IPS-18c (cell line): ENCODE measurements around the gene TRIM40.
"Not testable (repeated sequence)": the region's sequence is repeated elsewhere in the genome, so short reads cannot be mapped to it uniquely, and the experiment has no call there.

ENCODE experiments used
- H3K4me3 ChIP-seq: 2 replicates; pipeline ENCODE4 v1.7.0; 2013; ENCODE audit warnings: low read depth, mild to moderate bottlenecking, low read length, moderate library complexity; ENCODE audit not compliant: insufficient read depth
- H3K9me3 ChIP-seq: one replicate; pipeline ENCODE4 v1.6.1; 2013; ENCODE audit warnings: mild to moderate bottlenecking, low read length, moderate library complexity; ENCODE audit not compliant: control insufficient read depth, insufficient read depth

Gene TRIM40

GRCh38 chr6:30136570-30137286 lies 788 bp downstream of the TRIM40 start:
- H3K9me3 ChIP-seq: no peaks in the 10 kb centered on the region
- no peak overlapping the region for H3K4me3 ChIP-seq

GRCh38 chr6:30140240-30140639 lies 4.3 kb downstream of the TRIM40 start:
- H3K4me3 ChIP-seq, H3K9me3 ChIP-seq: not testable (repeated sequence)

GRCh38 chr6:30142665-30143064 lies 6.7 kb downstream of the TRIM40 start:
- Histone ChIP-seq H3K9me3 (no peaks in the 10 kb centered on the region), H3K4me3 (no peak overlapping the region)

GRCh38 chr6:30143780-30144179 lies 7.8 kb downstream of the TRIM40 start:
- H3K9me3 ChIP-seq: no peaks in the 10 kb centered on the region
- H3K4me3 ChIP-seq: no peak overlapping the region

GRCh38 chr6:30144811-30145210 lies 8.9 kb downstream of the TRIM40 start:
- Histone ChIP-seq H3K4me3 (no peak overlapping the region), H3K9me3 (no peaks in the 10 kb centered on the region)

- H3K9me3 ChIP-seq: no peaks in the 10 kb centered on the region
- H3K4me3 ChIP-seq: no peak overlapping the region
These were observed 9.9 kb downstream of the TRIM40 start for GRCh38 chr6:30145818-30146217.

- no peaks in the 10 kb centered on the region for H3K9me3 ChIP-seq
- H3K4me3 ChIP-seq: no peak overlapping the region
These were observed 11.2 kb downstream of the TRIM40 start for GRCh38 chr6:30147096-30147495.

GRCh38 chr6:30149234-30149633 lies 13.3 kb downstream of the TRIM40 start:
- Histone ChIP-seq H3K4me3 (no peak overlapping the region), H3K9me3 (no peaks in the 10 kb centered on the region)

- H3K4me3 ChIP-seq: no peak overlapping the region
These were observed 14.1 kb downstream of the TRIM40 start for GRCh38 chr6:30149858-30150550.

GRCh38 chr6:30150671-30151395 lies 14.9 kb downstream of the TRIM40 start:
- Histone ChIP-seq H3K4me3 (no peak overlapping the region), H3K9me3 (no peaks in the 10 kb centered on the region)

More at GRCh38 chr6:30149858-30150550, 14.1 kb downstream of the TRIM40 start:
- H3K9me3 ChIP-seq: no peaks in the 10 kb centered on the region

- H3K9me3 ChIP-seq: no peaks in the 10 kb centered on the region
- H3K4me3 ChIP-seq: no peak overlapping the region
These were observed 15.6 kb downstream of the TRIM40 start for GRCh38 chr6:30151580-30151979.

GRCh38 chr6:30152016-30152673 lies 16.2 kb downstream of the TRIM40 start:
- H3K4me3 ChIP-seq: no peak overlapping the region

GRCh38 chr6:30152910-30153610 lies 17.1 kb downstream of the TRIM40 start:
- Histone ChIP-seq H3K9me3 (no peaks in the 10 kb centered on the region), H3K4me3 (no peak overlapping the region)

More at GRCh38 chr6:30152016-30152673, 16.2 kb downstream of the TRIM40 start:
- no peaks in the 10 kb centered on the region for H3K9me3 ChIP-seq

GRCh38 chr6:30154061-30154460 lies 18.1 kb downstream of the TRIM40 start:
- Histone ChIP-seq H3K9me3 (no peaks in the 10 kb centered on the region), H3K4me3 (no peak overlapping the region)

- Histone ChIP-seq H3K9me3 (no peaks in the 10 kb centered on the region), H3K4me3 (no peak overlapping the region)
These were observed 19.0 kb downstream of the TRIM40 start for GRCh38 chr6:30154709-30155519.

- H3K9me3 ChIP-seq: no peaks in the 10 kb centered on the region
- no peak overlapping the region for H3K4me3 ChIP-seq
These were observed 19.8 kb downstream of the TRIM40 start for GRCh38 chr6:30155520-30156261.
